HG02938 (cell line): ENCODE measurements around the gene CTDSP2.
"Not testable (repeated sequence)": the region's sequence is repeated elsewhere in the genome, so short reads cannot be mapped to it uniquely, and the experiment has no call there.

Experiments used
- ATAC-seq: cut with Tn5 transposase; IDR thresholded peaks from one replicate; pipeline ENCODE4 v1.9.1; 2021; ENCODE audit warnings: mild to moderate bottlenecking, moderate library complexity; ENCODE audit not compliant: unreplicated experiment

Gene CTDSP2, protein sequence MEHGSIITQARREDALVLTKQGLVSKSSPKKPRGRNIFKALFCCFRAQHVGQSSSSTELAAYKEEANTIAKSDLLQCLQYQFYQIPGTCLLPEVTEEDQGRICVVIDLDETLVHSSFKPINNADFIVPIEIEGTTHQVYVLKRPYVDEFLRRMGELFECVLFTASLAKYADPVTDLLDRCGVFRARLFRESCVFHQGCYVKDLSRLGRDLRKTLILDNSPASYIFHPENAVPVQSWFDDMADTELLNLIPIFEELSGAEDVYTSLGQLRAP

DNA sequence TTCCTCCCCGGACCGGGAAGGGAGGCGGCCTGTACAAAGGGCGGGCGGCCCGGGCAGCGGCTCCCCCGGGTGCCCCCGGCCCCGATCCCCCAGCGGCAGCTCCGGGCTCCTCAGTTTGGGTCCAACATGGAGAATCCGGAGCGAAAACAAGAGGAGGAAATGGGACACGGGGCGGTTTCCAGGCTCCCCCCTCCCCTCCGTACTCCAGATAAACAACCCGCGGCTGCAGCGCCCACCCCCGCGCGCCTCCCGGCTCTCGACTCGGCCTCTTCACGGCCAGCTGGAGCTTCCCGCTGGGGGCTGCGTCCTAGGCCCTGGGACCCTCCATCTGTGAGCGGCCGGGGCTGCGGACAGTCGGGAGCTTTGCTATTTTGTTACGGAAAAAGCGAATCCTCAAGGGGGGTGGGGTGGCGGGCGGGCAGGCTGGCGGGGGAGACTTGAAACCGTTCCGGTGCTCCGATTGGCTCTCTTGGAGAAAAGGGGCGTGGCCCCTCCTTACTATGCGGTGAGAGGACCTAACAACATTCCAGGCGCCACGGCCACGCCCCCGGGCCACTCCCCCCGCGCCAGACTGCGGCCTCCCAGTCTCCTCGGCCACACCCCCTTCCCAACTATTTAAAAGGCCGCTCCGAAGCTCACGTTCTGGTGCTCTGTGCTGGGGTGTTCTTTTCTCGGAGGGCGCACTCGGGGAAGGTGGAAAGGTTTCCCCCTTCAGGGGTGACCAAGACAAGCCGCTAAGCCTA is at the start of gene CTDSP2:
Gene CTDSP2, minus strand, starts transcription at position 153 of the 743 bp plus-strand sequence. CDS start 294 bp downstream, outside the sequence.
- ATAC-seq = peak; percentile 25

DNA sequence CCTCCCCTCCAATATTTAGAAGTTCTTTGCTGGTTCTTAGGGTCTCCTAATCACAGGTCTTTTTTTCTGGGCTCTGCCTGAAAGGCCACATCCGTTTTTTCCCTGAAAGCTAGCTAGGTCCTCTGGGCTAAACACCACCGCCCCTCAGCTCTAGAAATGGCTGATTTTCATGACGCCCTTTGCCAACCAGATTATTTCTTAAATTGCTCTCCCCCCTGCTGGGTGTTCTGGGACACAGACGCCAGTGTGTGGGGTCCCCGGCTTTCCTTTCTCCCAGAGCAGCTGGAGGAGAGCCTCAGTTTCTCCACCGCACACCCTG is 49.5 kb upstream of the CTDSP2 start:
- ATAC-seq = no peak

DNA sequence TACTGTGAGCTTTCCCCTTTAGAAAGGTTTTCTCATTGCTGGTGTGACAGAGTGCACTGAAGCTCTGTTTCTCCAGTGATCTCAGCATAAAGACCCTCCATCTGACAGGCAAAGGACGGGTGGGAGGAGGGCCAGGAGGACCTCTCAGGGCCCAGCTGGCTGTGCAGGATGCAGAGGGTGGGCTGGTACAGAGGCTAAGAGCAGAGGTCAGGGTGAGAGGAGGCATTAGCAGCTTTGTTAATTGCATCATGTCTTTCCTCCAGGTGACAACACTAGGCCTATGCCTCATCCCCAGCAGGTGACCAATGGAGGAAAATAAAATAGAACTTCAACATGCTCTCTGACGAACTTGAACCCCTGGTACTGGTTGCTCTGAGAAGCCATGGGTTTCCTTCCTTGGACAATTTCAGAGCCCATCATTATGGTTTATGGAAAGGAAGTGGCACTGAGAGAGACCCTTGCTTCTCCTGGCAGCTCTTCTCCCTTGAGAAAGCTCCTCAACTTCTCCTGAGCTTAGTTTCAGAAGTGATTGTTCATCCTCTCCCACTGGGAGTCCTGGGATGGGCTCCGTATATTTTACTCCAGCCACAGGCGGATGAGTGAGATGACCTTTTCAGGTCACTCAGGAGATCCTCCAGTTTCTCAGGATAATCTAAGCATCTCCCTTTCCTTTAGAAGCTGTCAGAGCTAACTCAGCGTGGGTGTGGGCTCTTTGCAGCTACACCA is 49.0 kb upstream of the CTDSP2 start:
- ATAC-seq = no peak

DNA sequence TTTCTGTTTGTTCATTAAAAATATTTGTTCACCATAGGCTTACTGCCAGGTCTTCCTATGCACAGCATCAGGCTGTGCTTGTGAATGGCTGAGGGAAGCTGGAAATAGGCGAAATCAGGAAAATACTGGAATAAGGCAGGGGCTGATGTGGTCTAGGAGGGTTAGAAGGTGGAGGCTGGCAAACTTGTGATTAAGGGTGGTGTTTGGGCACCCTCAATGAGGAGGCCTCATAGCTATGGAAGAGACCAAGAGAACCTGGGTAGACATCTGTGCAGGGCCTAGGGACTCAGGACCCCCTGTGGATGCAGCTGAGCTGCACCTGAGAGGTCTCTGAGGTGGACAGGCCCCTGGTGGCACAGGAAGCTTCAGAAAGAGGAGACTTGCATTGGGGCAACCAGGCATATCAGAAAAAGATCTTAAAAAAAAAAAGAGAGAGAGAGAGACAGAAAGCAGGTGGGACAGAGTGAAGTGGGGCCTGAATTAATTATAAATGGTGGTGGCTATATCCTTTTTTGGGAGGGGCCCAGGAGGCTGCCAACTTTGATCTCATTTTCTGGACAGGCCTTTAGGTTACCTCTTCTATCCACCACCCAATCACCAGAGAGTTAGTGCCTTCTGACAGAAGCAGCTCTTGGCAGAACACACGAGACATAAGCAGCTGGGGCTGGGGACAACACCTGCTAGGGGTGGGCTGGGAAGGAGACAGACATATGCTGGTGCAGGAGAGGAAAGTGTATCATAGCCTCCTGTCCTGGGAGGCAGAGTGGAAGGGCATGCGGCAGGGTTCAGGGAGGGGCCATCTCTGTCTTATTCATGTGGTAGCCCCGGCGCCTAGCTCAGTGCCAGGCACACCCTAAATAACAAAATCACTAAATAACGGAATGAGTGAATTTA is 48.1 kb upstream of the CTDSP2 start:
- no peak for ATAC-seq

DNA sequence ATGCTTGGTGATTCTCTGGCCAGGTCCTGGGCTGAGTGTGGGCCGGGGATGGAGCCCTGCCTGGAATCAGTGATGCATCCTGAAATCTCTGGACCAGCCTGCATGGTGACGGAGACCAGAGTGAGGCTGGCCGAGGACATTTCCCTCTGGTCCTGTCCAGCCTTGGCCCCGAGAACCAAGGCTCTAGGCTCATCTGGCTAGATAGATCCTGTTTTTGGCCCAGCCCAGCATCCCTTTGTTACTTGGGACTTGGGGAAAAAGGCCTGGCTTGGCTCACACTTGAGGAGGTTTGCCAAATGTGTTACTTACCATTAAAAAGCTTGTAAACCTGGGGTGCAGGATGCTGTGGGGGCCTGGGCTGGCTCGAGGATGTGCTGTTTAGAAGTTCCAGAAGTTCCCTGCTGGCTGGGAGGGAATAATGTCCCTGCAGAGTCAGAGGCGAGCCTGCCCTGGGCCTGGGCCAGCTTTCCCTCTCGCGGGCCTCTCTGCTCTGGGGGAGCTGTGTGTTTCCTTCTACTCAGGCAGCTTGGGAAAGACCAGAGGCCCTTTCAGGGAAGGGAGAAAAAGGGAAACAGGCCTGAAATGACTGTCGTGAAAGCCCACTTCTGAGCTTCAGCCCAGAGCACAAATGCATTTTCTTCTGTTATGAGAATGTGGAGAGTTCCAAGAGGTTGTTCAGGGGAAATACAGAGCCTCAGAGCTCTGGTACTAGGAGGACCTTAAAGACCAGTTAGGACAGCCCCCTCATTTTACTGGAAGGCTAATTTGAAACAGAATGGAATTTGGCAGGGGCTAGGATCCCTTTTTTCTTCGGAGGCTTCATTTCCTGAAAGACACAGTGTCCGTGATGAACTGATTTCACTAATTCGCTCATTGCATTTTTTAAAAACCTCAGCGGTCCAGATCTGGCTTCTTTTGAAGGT is 47.2 kb upstream of the CTDSP2 start:
- ATAC-seq = no peak

DNA sequence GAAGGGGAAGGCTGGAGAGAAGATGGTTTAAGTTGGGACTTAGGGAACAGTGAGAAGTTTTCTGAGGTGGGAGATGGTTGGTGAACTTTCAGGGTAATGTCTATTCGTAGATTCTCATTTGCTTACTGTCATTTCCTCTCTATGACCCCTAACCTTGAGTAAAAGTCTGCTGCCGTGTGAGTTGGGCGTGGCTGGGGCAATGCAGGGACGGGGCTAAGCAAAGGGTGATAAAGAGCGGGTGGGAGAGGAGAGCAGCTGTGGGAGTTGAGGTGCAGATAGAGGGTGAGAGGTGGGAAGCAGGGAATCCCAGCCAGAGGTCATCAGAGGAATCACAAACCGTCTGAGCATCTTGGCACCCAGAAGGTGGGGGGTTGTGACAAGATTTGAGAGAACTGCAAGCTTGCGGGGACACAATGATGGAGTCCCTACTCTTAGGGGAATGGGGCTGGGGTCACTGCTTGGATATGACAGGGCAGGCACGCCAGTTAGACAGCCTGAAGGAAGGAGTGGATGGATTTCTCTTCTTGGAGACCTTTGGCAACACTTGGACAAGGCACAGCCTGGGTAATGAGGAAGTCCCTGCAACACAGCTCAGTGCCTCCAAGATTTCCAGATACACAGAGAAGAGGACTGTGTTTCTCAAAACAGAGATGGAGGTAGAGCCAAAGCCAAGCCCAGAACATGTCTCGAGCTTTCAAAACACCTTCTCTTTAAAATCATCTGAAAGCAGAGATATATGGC is 45.9 kb upstream of the CTDSP2 start:
- ATAC-seq = no peak

DNA sequence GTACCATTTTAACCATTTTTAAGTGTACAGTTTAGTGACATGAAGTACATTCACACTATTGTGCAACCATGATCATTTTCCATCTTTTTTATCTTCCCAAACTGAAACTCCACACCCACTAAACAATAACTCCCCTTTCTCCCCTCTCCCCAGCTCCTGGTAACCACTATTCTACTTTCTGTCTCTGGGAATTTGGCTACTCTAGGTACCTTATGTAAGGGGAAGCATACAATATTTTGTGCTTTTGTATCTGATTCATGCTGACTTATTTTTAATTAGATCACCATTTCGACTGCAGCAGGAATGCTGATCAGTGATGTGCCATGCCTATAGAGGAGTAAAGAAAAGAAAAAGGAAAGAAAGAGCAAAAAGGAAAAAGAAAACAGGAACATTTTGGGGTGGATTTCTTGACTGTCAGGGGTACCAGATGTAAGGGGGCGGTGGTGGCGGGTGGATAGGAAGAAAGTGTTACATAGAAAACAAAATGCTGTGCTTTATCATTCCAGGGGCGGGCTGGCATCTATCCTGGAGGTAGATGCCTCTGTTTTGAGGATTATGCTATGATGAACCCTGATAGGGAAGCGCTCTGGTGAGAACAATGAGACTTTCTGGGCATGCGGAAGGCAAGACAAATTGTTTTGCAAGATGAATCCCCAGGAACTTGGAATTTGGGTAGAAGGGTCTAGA is 45.2 kb upstream of the CTDSP2 start:
- no peak for ATAC-seq

DNA sequence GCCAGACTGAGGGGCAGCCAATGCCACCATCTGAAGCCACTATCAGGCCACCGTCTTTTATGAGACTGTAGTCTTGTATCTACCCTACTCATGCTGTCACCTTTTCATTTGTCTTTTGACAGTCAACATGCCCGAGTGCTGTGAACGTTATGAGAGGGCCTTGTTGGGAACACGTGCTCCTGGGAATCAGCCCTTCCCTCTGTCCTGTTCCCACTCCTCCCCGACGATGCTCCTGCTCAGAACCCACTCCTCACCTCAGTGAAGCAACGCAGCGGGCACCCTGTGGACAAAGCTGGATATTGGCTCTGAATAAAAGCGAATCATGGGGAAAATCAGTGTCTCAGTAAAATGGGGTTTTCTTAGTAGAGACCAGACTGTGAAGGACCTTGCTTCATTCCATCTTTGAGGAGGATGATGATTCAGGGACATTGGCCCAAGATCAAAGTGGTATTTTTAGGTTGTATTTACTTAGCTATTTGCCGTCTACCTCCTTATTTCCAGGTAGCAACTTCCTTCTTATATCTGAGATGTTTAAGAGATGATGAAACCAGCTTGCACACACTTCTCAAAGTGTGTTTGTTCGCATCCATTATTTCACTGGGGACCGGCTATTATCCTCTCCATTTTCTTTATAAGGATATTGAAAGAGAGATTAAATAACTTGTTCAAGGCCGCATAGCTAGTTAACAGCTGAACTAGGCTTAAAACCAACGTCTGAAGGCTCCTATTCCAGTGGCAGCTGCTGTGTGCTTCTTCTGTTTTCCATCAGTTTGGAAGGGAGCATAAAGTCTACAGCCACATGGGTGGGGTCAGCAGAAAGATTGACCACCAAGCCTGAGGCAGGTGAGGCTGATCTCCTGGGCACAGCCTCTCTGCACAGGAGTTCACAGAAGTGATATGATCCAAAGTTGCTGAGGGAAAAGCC is 43.9 kb upstream of the CTDSP2 start:
- ATAC-seq = no peak

DNA sequence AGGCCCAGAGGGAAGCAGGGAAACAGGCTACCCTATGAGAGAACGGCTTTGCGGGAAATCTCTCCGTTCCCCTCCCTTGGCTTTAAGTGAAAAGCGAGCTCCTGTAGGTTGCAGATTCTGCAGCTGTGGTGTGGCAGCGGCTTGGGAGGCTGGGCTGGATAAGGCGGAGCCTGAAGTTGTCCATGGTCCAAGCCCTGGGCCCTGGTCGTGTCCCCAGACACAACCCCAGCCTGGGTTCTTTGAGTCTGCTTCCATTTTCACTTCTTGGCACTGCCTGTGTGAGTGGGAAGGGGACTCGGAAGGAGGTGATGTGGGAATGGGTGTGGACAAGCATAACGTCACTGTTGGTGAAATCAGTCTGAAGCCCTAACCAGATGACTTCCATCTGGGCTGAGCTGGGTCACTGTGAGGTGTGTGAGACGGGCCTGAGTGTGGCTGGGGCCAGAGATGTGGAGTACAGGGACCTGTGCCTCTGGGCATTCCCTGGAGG is 43.0 kb upstream of the CTDSP2 start:
- ATAC-seq = no peak

DNA sequence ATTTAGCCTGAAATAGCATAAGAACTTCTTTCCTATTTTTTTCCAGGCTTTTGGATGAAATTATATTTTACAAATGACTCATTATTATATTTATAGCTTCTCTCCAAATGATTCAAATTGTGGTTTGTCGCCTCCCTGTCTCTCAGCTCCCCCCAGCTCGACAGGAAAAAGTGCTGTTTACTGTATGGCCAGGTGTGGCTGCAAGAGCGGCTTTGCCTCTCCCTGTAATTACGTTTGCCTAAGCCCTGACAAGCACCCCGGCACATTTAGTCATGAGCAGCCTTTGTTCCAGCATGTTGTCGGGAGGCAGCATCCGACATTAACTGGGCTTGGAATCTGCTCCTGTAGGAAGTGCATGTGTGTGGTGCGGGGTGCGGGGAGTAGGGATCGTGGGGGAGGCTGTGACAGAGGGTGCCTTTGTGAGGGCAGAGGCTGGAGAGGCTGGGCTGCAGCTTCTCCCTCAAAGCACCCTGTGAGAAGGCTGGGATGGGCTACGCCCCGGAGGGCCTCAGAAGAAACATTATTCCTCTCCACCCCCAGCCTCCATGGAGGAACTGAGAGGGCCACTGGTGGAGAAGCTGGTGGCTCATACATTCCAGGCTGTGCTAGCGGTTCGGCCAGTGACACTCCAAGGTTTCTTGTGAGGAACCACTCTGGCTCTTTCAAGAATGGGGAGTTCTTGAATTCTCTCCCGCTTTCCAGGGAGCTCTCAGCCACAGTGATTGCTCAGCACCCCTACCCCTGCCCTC is 42.1 kb upstream of the CTDSP2 start:
- ATAC-seq = no peak

DNA sequence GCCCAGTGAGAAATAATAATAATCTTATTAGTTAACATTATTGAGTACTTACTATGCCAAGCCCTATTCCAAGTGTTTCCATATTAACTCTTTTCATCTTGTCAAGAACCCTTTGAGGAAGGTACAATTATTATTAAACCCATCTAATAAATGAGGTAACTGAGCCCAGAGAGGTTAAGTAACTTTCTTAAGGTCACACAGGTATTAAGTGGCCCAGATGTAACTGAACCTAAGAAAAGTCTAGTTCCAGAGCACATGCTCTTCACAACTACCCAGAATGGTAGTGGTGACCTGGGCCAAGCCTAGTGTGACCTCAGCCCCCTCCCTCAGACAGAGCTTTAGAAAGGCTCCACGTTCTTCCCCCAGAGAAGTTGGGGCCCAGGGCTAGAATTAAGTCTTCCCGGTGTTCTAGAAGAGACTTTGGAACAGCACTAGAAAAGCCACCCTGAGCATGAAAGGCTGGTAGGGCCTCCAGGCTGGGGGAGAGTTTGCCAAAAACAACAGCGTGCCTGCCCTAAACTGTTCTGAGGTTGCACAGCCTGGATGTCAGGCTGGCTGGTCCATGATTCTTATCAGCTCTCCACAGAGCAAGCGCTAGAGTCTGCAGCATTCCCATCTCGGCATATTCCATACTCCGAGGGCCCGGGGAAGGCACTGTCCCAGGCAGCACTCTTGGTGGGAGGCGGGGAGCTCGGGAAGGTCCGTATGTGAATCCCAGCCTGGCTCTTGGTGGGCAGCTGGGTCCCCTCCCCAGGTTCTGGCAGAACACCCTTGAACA is 41.3 kb upstream of the CTDSP2 start:
- no peak for ATAC-seq

DNA sequence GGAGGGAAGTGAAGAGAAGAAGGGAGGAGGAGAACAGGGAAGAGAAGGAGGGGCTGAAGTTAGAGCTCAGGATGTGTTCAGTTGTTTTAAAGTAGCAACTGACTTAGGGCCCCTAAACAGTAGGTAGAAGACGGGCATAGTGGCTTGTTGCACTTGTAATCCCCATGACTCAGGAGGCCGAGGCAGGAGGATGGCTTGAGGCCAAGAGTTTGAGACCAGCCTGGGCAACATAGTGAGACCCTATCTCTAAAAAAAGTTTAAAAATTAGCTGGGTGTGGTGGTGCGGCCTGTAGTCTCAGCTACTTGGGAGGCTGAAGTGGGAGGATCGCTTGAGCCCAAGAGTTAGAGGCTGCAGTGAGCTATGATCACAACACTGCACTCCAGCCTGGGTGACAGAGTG is 40.4 kb upstream of the CTDSP2 start:
- not testable (repeated sequence) for ATAC-seq

DNA sequence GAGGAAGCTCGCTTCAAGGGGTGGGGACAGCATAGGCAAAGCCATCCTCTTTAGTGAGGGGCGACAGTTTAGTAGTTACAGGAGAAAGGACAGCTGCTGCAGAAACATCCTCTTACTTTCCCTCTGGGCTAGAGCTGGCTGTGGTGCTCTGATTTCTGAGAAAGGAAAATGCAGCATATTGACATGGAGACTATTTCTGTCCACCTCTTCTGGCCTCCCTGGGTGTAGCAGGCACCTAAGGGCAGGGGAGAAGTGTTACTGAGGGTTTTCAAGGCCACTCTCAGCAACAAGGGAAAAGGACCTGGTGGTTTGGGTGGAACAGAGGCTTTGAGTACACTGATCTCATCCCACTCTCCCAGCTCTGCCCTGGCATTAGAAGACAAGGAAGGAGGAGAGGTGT is 40.0 kb upstream of the CTDSP2 start:
- no peak for ATAC-seq

DNA sequence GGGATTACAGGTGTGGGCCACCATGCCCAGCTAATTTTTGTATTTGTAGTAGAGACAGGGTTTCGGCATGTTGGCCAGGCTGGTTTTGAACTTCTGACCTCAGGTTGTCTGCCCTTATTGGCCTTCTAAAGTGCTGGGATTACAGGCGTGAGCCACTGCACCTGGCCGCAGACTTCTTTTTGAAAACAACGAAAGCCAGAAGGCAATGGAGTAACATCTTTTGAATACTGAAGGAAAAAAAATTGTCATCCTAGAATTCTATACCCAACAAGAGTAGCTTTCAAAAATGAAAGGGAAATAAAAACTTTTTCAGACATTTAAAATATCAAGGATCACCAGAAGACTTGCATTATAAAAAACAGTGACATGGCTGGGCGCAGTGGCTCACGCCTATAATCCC is 38.7 kb upstream of the CTDSP2 start:
- no peak for ATAC-seq

DNA sequence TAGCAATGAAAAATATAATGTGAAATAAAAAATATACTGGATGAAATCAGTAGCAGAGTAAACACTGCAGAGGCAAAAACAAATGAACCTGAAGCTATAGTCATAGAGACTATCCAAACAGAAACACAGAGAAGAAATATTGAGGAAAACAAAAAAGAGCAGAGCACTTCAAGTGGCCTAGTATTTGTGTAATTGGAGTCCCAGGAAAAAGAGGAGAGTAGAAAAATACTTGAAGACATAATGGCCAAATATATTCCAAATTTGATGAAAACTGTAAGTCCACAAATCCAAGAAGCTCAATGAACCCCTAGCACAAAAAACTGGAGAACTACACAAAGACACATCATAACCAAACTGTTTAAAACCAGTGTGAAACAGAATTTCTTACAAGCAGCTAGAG is 37.2 kb upstream of the CTDSP2 start:
- no peak for ATAC-seq

DNA sequence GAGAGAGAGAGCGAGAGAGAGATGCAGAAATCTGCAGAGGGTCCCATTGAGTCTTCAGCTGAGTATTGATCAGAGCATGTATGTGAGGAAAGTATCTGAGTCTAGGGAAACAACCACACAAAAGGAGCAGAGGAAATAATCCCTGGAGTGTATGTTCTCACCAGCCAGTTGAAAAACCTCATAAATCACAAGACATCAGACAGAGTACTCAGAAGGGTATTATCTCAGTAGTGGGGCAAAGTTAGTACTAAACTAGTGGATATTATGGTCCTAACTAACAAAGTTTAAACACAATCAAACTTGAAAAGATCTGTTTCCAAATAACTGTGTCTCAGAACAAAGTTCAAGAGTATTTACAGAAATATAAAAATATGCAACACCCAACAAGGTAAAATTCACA is 36.5 kb upstream of the CTDSP2 start:
- ATAC-seq = no peak
